ENCODE measurements around the gene VPS37B.
"Not testable (repeated sequence)": the region's sequence is repeated elsewhere in the genome, so short reads cannot be mapped to it uniquely, and the experiment has no call there.

VPS37B gene

GRCh38 chr12:122908915-122909314, 13.0 kb upstream of the VPS37B start:
- DNase-seq (ENCODE audit: low read depth): no peak

- DNase-seq (ENCODE audit: low read depth): not testable (repeated sequence)
These were observed 9.3 kb upstream of the VPS37B start for GRCh38 chr12:122905258-122905657.

- DNase-seq (ENCODE audit: low read depth): no peak
These were observed 7.7 kb upstream of the VPS37B start for GRCh38 chr12:122903693-122904034.

GRCh38 chr12:122902854-122903692, 7.1 kb upstream of the VPS37B start:
- DNase-seq (ENCODE audit: low read depth): no peak

- DNase-seq (ENCODE audit: low read depth): no peak
These were observed 4.0 kb upstream of the VPS37B start for GRCh38 chr12:122899887-122900286.

GRCh38 chr12:122896662-122897061, 738 bp upstream of the VPS37B start:
- DNase-seq (ENCODE audit: low read depth): no peak

GRCh38 chr12:122895320-122895703, 612 bp downstream of the VPS37B start:
- no peak for DNase-seq (ENCODE audit: low read depth)

- no peak for DNase-seq (ENCODE audit: low read depth)
These were observed 1.5 kb downstream of the VPS37B start for GRCh38 chr12:122894193-122895121.

GRCh38 chr12:122893208-122894153, 2.4 kb downstream of the VPS37B start:
- DNase-seq (ENCODE audit: low read depth): no peak

GRCh38 chr12:122892724-122893123, 3.2 kb downstream of the VPS37B start:
- DNase-seq (ENCODE audit: low read depth): not testable (repeated sequence)

- DNase-seq (ENCODE audit: low read depth): no peak
These were observed 4.0 kb downstream of the VPS37B start for GRCh38 chr12:122891661-122892525.

GRCh38 chr12:122889761-122890520, 6.0 kb downstream of the VPS37B start:
- no peak for DNase-seq (ENCODE audit: low read depth)

- DNase-seq (ENCODE audit: low read depth): no peak
These were observed 7.6 kb downstream of the VPS37B start for GRCh38 chr12:122888232-122888752.

GRCh38 chr12:122887819-122888212, 8.1 kb downstream of the VPS37B start:
- no peak for DNase-seq (ENCODE audit: low read depth)

- peak; percentile 29 for DNase-seq (ENCODE audit: low read depth)
These were observed 8.8 kb downstream of the VPS37B start for GRCh38 chr12:122886851-122887818.

GRCh38 chr12:122886161-122886560, 9.8 kb downstream of the VPS37B start:
- DNase-seq (ENCODE audit: low read depth): no peak

- no peak for DNase-seq (ENCODE audit: low read depth)
These were observed 11.1 kb downstream of the VPS37B start for GRCh38 chr12:122884860-122885259.

- DNase-seq (ENCODE audit: low read depth): no peak
These were observed 11.7 kb downstream of the VPS37B start for GRCh38 chr12:122884091-122884826.
